Caco-2 (cell line): ENCODE data around the gene FOXF2. TPM values are rescaled to one million over a fixed set of nuclear protein-coding genes. Genes with fewer than 3 reads are reported as not detected.

Experiments used
- BruUV-seq: library from RNA; stranded (reverse); fragments of 400-500 nt; replicated peaks from 2 replicates; lab custom pipeline; 2021; lab: Mats Ljungman, UMichigan
- CTCF ChIA-PET: fragments of 300-600 bp; sonication (Branson Sonifier 250); formaldehyde crosslinking; loops from one replicate; lab custom pipeline; 2022; ENCODE audit warnings: antibody characterized with exemption; lab: Charles Lee
- POLR2A ChIA-PET: fragments of 300-600 bp; sonication (Branson Sonifier 250); formaldehyde crosslinking; loops from one replicate; lab custom pipeline; 2022; ENCODE audit warnings: antibody characterized with exemption; lab: Charles Lee
- DNase-seq, 2 experiments: peaks; one replicate each; pipeline versions ENCODE4 v3.0.0 to v3.0.0-alpha.2; 2020 to 2022
- H3K27me3 ChIP-seq: replicated peaks from 2 replicates; pipeline ENCODE4 v1.6.0; 2011; ENCODE audit warnings: low read length; ENCODE audit not compliant: control insufficient read depth, insufficient read depth
- H3K36me3 ChIP-seq: 2 replicates; pipeline ENCODE4 v1.5.1; 2011; ENCODE audit warnings: low read length; ENCODE audit not compliant: control insufficient read depth, insufficient read depth
- H3K4me1 ChIP-seq: fragments of 250-450 bp; sonication (Bioruptor Pico); 2 replicates; pipeline ENCODE4 v1.5.1; 2020; ENCODE audit warnings: mild to moderate bottlenecking
- H3K4me3 ChIP-seq: 2 replicates; pipeline ENCODE4 v1.5.1; 2011; ENCODE audit warnings: low read depth, mild to moderate bottlenecking, control low read depth, low read length
- H3K9me3 ChIP-seq: fragments of 250-450 bp; sonication (Bioruptor Pico); 2 replicates; pipeline ENCODE4 v1.5.1; 2020; ENCODE audit warnings: mild to moderate bottlenecking, moderate library complexity
- H3K27ac Mint-ChIP-seq: one replicate; pipeline ENCODE4 v1.8.0; 2022; ENCODE audit warnings: mixed read lengths; ENCODE audit not compliant: unreplicated experiment
- H3K27me3 Mint-ChIP-seq: one replicate; pipeline ENCODE4 v1.8.0; 2022; ENCODE audit warnings: mixed read lengths; ENCODE audit not compliant: insufficient read depth, unreplicated experiment
- H3K36me3 Mint-ChIP-seq: one replicate; pipeline ENCODE4 v1.8.0; 2022; ENCODE audit warnings: mild to moderate bottlenecking, mixed read lengths; ENCODE audit not compliant: insufficient read depth, unreplicated experiment
- H3K4me1 Mint-ChIP-seq: one replicate; pipeline ENCODE4 v1.8.0; 2022; ENCODE audit warnings: low read depth, mixed read lengths; ENCODE audit not compliant: unreplicated experiment
- H3K4me3 Mint-ChIP-seq: one replicate; pipeline ENCODE4 v1.8.0; 2022; ENCODE audit warnings: mild to moderate bottlenecking, moderate library complexity, mixed read lengths; ENCODE audit not compliant: unreplicated experiment
- H3K9me3 Mint-ChIP-seq: one replicate; pipeline ENCODE4 v1.8.0; 2022; ENCODE audit warnings: mixed read lengths; ENCODE audit not compliant: unreplicated experiment
- intact Hi-C: fragments of 100-400 bp; cut with micrococcal nuclease; formaldehyde crosslinking; loops from one replicate; pipeline ENCODE4 v1.10.0; 2022; ENCODE audit not compliant: unreplicated experiment
- total RNA-seq: library from RNA; stranded (reverse); gene quantifications from 2 replicates; pipeline ENCODE4 v1.2.3, GENCODE V29; 2022
- TF ChIP-seq, protein P1 (sequence below), 2 experiments: fragments of 200-600 bp in 1 of 2; IDR thresholded peaks; 1 replicate in 1 of 2; 2 replicates in 1 of 2; pipeline versions ENCODE4 v1.5.1 to v1.8.0; 2011 to 2022; ENCODE audit warnings: antibody characterized with exemption in 1 of 2, control low read depth in 1 of 2, inconsistent platforms in 1 of 2, low read depth in 1 of 2, low read length in 1 of 2, mild to moderate bottlenecking in 1 of 2, moderate library complexity in 1 of 2; ENCODE audit not compliant: insufficient read depth in 1 of 2, severe bottlenecking in 1 of 2, unreplicated experiment in 1 of 2

Gene FOXF2
- total RNA-seq, 1 experiment from 2014 or later: 0.88 TPM

DNA sequence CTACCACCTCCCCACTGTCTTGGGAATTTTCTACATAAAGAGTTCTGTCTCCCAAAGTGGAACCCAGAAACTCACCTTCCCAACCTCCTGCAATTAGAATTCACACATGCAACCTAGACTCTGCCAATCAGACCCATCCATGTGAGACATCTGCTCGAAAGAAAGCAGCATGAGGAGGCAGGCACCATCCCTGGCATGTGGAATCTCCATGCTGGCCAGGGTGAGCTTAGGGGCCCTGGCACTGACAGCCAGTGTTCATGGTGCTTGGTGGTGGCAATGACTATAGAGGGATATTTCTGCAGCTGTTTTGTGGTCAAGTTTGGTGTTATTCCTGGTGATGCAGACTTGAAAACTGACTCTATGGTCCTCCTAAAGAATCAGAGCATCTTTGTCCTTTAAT lies 17.4 kb upstream of the FOXF2 start:
- no peak for DNase-seq
- no peaks in the 10 kb centered on the region for H3K4me1 Mint-ChIP-seq
- peaks cover 9% of the 10 kb centered on the region for H3K9me3 Mint-ChIP-seq
- H3K27me3 Mint-ChIP-seq: peaks cover 28% of the 10 kb centered on the region
- H3K4me3 Mint-ChIP-seq: no peak overlapping the region
- ChIA-PET POLR2A (no interaction called here), CTCF (no interaction called here)
- no peaks in the 10 kb centered on the region for H3K36me3 Mint-ChIP-seq
- intact Hi-C loops: no loop called here
- H3K36me3 ChIP-seq: no peaks in the 10 kb centered on the region
- TF ChIP-seq, protein P1, sequence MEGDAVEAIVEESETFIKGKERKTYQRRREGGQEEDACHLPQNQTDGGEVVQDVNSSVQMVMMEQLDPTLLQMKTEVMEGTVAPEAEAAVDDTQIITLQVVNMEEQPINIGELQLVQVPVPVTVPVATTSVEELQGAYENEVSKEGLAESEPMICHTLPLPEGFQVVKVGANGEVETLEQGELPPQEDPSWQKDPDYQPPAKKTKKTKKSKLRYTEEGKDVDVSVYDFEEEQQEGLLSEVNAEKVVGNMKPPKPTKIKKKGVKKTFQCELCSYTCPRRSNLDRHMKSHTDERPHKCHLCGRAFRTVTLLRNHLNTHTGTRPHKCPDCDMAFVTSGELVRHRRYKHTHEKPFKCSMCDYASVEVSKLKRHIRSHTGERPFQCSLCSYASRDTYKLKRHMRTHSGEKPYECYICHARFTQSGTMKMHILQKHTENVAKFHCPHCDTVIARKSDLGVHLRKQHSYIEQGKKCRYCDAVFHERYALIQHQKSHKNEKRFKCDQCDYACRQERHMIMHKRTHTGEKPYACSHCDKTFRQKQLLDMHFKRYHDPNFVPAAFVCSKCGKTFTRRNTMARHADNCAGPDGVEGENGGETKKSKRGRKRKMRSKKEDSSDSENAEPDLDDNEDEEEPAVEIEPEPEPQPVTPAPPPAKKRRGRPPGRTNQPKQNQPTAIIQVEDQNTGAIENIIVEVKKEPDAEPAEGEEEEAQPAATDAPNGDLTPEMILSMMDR (IDR thresholded peaks at IDR 0.05; ENCODE audit: insufficient read depth in 1 of 2, low read depth in 1 of 2, low read length in 1 of 2, severe bottlenecking in 1 of 2, unreplicated experiment in 1 of 2): no peak
- 0 out of 2 replicates have a peak, but pooled peaks cover 3% of the 10 kb centered on the region for H3K9me3 ChIP-seq
- no peaks in the 10 kb centered on the region for H3K4me1 ChIP-seq
- H3K27me3 ChIP-seq: peaks cover 2% of the 10 kb centered on the region
- no peak overlapping the region for H3K4me3 ChIP-seq
- H3K27ac Mint-ChIP-seq: no peak overlapping the region
- no TSS peak for BruUV-seq

DNA sequence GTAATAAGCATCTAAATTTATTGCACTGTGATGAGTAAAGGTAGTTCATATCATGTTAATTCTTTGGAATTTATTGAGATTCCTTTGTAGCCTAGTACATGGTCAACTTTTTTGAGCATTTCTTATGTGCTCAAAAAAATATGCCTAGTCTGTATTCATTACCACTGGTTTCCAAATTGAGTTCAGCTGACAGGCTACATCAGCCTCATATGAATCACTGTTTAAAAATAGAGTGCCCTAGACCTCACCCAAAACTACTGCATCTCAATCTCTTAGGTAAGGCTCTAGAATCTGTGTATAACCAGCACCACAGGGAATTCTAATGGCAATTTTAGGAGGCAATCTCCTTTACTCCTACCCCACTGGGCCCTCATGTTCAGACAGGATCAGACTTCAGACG lies 16.7 kb upstream of the FOXF2 start:
- Mint-ChIP-seq H3K4me3 (no peak overlapping the region), H3K36me3 (no peaks in the 10 kb centered on the region), H3K27ac (no peak overlapping the region), H3K4me1 (no peaks in the 10 kb centered on the region), H3K9me3 (peaks cover 9% of the 10 kb centered on the region), H3K27me3 (peaks cover 31% of the 10 kb centered on the region)
- ChIA-PET POLR2A (no interaction called here), CTCF (no interaction called here)
- TF ChIP-seq, protein P1 (IDR thresholded peaks at IDR 0.05; ENCODE audit: insufficient read depth in 1 of 2, low read depth in 1 of 2, low read length in 1 of 2, severe bottlenecking in 1 of 2, unreplicated experiment in 1 of 2): no peak
- no peaks in the 10 kb centered on the region for H3K4me1 ChIP-seq
- no TSS peak for BruUV-seq
- 0 out of 2 replicates have a peak, but pooled peaks cover 3% of the 10 kb centered on the region for H3K9me3 ChIP-seq
- H3K4me3 ChIP-seq: no peak overlapping the region
- H3K36me3 ChIP-seq: no peaks in the 10 kb centered on the region
- H3K27me3 ChIP-seq: peaks cover 2% of the 10 kb centered on the region
- DNase-seq: no peak
- intact Hi-C loops: no loop called here

DNA sequence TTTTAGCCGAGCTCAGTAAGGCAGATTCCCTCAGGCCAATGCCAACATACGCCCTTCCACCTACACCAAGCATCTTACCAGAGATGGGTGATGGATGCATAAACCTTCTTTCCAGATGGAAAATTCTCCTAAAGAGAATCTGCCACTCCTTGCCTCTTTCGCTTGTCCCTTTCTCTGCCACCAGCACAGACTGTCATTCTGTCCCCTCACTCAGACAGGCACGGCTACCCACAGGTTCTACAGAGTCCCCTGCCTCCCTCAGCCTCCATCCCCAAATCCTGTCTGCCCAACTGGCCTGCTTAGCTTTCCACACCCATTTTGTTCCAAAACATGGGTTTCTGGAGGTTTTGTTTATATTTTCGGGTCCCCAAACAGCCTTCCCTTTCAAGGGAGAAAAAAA lies 12.7 kb upstream of the FOXF2 start:
- H3K4me1 Mint-ChIP-seq: no peaks in the 10 kb centered on the region
- no peak overlapping the region for H3K4me3 Mint-ChIP-seq
- peaks cover 17% of the 10 kb centered on the region for H3K4me1 ChIP-seq
- no peaks in the 10 kb centered on the region for H3K9me3 Mint-ChIP-seq
- intact Hi-C loops: no loop called here
- no peak for DNase-seq
- peaks cover 7% of the 10 kb centered on the region for H3K27me3 ChIP-seq
- TF ChIP-seq, protein P1 (IDR thresholded peaks at IDR 0.05; ENCODE audit: insufficient read depth in 1 of 2, low read depth in 1 of 2, low read length in 1 of 2, severe bottlenecking in 1 of 2, unreplicated experiment in 1 of 2): no peak
- BruUV-seq: no TSS peak
- no peak overlapping the region for H3K4me3 ChIP-seq
- no peak overlapping the region for H3K27ac Mint-ChIP-seq
- H3K27me3 Mint-ChIP-seq: peaks cover 45% of the 10 kb centered on the region
- H3K36me3 ChIP-seq: no peaks in the 10 kb centered on the region
- ChIA-PET CTCF (no interaction called here), POLR2A (no interaction called here)
- no peaks in the 10 kb centered on the region for H3K9me3 ChIP-seq
- H3K36me3 Mint-ChIP-seq: no peaks in the 10 kb centered on the region
